Middle frontal gyrus (tissue), 1 donor: ENCODE data around the gene HRC.

Experiments used
- DNase-seq: peaks from one replicate; pipeline ENCODE4 v3.0.0-alpha.2; 2015; ENCODE audit warnings: low spot score; ENCODE audit errors: extremely low spot score

HRC gene

DNA sequence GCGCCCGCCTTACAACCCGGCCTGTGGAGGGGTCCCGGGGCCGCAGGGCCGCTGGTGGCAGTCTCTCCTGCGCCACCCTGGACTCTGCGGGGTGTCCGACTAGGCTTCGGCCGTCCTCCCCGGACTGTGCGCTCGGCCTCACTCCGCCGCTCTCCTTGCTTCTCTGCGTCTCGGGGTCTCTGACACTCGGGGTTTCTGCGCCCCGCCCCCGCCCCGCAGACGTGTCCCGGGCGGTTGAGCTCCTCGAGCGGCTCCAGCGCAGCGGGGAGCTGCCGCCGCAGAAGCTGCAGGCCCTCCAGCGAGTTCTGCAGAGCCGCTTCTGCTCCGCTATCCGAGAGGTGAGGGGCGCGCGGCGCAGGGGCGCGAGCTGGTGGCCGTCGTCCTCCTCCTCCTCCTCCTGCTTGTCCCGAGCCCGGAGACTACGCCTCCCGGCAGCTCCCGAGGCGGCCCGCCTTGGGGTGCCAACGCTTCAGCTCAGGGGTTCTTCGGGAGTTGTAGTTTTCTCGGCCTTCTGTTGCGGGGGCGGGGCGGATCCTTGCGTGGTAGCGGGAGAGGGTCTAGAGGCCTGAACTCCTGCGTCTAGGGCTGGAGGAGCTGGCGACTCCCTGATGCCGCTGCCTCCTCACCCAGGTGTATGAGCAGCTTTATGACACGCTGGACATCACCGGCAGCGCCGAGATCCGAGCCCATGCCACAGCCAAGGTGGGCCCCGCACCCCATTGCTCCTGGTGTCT, 40.4 kb downstream of the HRC start:
- DNase-seq, result peak; percentile 66

DNA sequence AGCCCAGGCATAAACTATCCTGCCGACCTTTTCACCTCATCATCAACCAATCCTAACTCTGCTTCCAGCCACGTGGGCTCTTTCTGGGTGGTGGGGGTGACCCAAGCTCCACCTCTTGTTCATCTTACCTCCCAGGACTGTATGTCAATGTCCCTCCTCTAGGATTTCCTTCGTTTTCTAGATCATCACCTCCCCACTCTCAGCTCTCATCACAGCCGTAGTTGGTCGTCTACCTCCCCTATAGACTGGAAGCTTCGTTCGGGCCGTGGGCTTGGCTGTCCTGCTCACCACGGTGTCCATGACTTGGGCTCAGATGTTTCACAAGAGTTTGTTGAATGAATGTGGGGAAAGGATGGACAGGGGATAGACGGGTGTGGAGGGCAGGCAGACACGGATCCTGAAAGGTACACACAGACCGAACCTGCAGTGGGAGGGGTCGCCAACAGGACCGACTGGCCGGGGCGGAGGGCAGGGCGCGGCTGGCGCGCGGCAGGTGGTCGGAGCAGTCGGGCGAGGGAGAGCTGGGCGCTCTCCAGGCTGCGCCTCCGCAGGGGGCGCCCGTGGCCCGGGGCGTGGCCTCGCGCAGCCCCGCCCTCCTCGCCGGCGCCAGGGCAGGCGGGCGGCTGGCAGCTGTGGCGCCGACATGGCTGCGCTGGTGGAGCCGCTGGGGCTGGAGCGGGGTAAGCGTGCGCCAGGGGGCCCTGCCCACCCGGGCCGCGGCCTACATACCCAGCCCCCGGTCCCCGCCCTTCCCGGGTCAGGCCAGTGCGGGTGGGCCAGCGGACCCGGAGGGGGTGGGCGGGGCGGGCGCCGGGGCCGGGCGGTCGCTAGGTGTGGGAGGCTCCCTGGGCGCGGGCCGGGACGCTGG, 41.2 kb downstream of the HRC start, which contains the start of gene LIN7B:
LIN7B (plus strand) TSS at position 609 of the 868 bp plus-strand sequence; CDS start at position 644, 35 bp downstream.
- DNase-seq, result no peak

DNA sequence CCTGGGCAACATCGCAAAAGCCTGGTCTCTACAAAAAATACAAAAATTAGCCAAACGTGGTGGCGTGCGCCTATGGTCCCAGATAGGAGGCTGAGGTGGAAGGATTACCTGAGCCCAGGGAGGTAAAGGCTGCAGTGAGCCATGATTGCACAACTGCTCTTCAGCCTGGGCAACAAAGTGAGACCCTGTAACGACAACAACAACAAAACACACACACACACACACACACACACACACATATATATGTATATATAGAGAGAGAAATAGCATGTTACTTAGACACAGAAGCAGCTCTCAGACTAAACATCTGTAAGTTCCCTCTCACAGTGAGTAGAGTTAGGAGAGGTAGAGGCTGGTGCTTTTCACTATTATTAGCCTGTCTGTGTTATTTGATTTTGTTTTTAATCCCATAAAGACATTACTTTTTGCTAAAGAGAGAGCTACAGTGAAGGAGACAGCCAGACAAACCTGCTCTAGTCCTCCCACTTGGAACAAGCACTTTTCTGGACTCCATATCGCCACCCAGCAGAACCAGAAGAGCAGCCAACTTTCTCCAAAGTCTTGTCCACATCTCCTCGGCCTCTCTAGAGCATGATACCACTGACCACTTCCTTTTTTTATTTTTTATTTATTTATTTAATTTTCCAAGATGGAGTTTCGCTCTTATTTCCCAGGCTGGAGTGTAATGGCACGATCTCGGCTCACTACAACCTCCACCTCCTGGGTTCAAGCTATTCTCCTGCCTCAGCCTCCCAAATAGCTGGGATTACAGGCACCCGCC, 43.8 kb downstream of the HRC start:
- DNase-seq, result no peak

DNA sequence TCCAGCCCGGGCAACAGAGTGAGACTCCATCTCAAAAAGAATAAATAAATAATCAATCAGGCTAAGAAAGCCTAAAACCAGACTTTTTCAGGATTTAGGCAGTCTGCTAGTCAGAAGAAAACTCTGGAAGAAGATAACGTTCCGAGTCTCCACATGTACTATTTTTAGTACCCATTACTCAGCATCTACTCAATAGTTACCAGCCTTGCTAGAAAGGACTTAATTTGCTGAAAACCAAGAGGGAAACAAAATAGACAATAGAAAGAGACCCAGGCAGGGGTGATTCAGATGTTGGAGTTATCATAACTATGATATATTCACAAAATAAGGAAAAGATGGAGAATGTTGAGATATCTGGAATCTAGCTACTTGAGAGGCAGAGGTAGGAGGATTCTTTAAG, 44.6 kb downstream of the HRC start:
- DNase-seq, result no peak

DNA sequence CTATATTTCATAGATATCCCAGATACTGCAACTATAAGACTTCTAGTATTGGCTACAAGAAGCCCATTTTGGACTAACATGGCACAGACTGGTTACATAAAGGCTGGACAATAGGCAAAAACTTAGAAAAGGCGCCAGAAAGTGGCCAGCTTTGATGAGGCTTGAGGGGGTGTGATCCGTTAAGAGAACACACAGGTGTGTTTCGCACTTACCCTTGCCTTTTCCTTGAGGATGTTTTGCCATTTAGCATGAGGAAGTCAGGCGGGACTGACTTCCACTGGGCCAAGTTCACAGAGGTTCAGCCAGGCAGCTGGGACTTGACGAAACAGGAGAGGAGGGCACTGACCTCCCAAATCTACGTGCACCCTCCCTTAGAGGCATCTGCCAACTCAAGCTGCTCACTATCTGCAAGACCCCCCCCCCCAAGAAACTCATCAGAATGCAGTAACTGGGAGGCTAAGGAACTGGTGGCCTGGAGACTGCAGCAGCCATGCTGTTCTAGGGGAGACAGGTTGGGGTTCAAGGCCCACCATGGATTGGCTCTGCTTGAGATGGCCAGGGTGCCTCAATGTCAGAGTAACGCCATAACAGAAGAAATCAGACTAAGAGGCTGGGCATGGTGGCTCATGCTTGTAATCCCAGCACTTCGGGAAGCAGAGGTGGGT, 45.5 kb downstream of the HRC start:
- DNase-seq, result no peak

DNA sequence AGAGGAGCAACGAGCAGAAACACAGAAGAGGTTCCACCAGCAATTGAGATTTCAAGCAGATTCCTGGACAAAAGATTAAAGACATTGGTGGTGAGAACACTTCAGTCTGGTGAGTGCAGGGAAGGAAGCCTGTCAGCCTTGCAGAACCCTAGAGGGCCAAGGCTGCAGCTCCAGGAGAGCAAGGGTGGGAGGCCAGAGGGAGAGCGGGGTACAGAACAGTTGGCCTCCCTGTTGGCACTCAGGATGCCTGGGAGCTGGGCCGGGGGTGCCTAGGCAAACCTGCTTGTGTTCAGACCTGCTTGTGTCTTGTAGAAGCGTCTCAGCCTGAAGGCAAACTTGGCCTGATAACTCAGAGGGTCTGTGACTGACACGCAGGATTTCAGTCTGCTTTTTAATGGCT, 46.1 kb downstream of the HRC start:
- no peak for DNase-seq

DNA sequence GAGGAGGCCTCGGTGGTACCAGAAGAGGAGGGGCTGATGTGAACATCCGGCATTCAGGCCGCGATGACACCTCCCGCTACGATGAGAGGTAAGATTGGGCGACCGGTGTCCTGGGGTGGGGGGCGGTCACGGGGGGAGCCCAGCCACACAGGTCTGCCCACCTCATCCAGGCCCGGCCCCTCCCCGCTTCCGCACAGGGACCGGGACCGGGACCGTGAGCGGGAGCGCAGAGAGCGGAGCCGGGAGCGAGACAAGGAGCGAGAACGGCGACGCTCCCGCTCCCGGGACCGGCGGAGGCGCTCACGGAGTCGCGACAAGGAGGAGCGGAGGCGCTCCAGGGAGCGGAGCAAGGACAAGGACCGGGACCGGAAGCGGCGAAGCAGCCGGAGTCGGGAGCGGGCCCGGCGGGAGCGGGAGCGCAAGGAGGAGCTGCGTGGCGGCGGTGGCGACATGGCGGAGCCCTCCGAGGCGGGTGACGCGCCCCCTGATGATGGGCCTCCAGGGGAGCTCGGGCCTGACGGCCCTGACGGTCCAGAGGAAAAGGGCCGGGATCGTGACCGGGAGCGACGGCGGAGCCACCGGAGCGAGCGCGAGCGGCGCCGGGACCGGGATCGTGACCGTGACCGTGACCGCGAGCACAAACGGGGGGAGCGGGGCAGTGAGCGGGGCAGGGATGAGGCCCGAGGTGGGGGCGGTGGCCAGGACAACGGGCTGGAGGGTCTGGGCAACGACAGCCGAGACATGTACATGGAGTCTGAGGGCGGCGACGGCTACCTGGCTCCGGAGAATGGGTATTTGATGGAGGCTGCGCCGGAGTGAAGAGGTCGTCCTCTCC, 47.4 kb downstream of the HRC start:
- DNase-seq, result no peak

DNA sequence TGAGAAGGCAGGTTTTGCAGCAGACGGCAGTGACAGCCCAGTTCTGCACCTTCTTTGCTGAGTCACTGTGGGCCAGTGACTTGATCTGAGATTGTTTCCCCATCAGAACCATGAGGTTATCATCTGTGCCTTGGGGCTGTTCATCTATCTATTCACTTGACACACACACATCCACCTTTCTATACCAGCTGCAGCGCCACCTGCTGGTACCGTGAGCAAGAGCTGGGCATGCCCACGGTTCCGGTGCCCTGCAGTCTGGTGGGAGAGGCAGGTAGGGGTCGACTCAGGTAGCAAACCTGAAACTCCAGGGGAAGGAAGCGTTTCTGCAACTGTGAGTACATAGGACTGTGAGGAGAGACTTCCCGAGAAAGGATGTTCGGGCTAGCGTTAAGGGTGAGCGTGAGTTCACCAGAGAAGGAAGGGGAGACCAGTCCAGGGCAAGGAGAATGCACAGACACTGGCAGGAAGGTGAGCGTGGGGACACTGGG, 48.5 kb downstream of the HRC start:
- DNase-seq, result no peak

DNA sequence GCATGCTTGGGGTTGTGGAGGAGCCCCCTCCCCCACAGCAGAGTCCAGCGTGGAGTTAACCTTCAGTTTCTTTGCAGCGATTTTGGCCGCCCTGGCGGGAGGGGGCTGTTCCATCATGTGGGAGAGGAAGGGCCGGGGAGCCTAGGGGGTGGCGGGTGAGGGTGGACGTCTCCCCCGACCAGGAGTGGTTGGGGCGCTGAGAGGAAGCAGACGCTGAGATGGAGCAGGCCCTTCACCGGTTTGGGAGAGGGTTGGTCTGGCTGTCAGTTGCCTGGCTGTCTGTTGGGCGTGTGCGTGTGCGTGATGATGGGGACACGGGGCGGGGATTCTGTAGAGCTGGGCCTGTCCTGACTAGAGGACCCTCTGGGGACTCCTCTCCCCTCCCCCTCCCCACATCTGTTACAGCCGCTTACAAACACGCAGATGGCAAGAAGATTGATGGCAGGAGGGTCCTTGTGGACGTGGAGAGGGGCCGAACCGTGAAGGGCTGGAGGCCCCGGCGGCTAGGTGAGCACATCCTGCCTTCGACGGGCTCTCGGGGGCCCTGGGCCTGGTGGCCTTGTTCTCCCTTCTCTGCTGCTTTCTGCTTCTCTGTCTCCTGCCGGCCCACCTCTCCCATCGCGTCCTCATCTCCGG, 50.8 kb downstream of the HRC start:
- DNase-seq, result no peak

DNA sequence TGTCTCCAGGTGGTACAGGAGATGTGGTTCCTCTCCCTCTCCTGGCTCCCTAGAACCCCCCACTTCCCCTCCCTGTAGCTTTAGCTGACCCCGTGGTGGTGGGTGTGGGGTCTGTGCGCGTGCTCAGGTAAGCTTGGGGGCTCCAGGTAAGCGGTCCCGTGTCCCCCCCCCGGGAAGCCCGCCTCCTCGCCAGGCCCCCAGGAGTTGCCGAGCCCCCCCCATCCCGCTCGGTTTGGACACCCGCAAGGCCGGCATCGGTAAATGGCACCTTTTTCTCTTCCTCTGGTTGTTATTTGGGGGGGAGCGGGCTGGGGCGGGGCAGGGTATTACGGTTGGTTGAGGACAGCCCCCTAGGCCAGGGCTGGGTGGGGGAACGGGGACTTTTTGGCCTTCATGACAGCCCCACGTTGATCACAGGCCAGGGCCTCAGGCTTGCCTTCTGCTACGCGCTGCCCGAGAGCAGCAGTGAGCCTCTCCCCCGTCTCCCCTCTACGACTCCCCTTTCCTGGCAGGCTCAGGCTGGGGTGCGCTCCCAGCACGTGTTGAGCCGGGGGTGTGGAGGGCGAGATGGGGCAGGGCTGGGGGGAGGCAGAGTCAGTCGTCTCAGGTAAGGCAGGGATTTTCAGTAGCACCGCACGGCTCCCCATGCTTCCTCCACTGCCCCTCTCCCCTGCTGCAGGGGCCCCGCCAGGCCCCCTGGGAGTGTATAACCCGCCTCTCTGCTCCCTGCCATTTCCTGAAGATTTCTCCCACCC, 51.7 kb downstream of the HRC start:
- no peak for DNase-seq

DNA sequence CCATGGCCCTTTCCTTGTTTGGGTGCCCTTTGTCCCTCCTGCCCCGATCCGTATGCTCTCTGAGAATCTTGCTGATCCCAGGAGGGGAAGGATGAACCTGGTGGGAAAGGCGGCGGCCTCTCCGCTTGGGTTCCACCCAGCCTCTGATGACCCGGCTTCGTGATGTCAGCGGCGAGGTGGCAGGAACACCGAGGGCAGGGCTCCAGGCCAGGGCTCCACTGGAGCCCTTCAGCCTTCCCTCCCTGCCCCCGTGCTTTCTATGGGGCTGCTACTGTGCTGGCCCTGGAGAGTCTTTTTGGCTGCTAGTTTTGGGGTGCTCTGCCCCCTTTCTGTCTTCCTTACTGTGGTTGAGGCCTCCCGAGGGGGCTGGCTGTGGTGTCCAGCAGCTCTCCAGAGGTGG, 52.9 kb downstream of the HRC start:
- DNase-seq, result no peak
